ENCODE data around the gene HES6. TPM values are rescaled to one million over a fixed set of nuclear protein-coding genes. Genes with fewer than 3 reads are reported as not detected.

Gene HES6
- total RNA-seq, 2 experiments from 2014 or later, result 1.8 to 4.0 TPM

GRCh38 chr2:238261718-238262375 lies 22.0 kb upstream of the HES6 start:
- Mint-ChIP-seq H3K4me3 (no peak overlapping the region), H3K27ac (no peak overlapping the region), H3K9me3 (ENCODE audit: low read depth) (no peaks in the 10 kb centered on the region), H3K36me3 (ENCODE audit: low read depth) (peaks cover 15% of the 10 kb centered on the region), H3K4me1 (peaks cover 3% of the 10 kb centered on the region), H3K27me3 (no peaks in the 10 kb centered on the region)
- DNase-seq (no peak), ATAC-seq (no peak)
- CTCF ChIA-PET, result interaction anchor here (0.7 to 1.3 kb wide), 2 partner anchors 18 to 24 kb away, joined by 3 read pairs; no protein-coding TSS in a partner anchor
- intact Hi-C loops (cut with DNase I, micrococcal nuclease), result loop anchor here (5.0 to 10.0 kb wide), 3 partner anchors 97 to 680 kb away; partner anchors contain the start of gene RAMP1 (in 1 of the 2)
- POLR2A ChIA-PET, result no interaction called here

- CTCF ChIA-PET, result no interaction called here
- DNase-seq (no peak), ATAC-seq (no peak)
- intact Hi-C loops (cut with DNase I, micrococcal nuclease), result loop anchor here (5.0 to 10.0 kb wide), 3 partner anchors 96 to 679 kb away; partner anchors contain the start of gene RAMP1 (in 1 of the 2)
- Mint-ChIP-seq H3K27me3 (no peaks in the 10 kb centered on the region), H3K4me1 (peaks cover 3% of the 10 kb centered on the region), H3K36me3 (ENCODE audit: low read depth) (peaks cover 17% of the 10 kb centered on the region), H3K9me3 (ENCODE audit: low read depth) (no peaks in the 10 kb centered on the region), H3K4me3 (no peak overlapping the region), H3K27ac (no peak overlapping the region)
- POLR2A ChIA-PET, result no interaction called here
These were observed 21.0 kb upstream of the HES6 start for GRCh38 chr2:238260883-238261282.

- ChIA-PET CTCF (interaction anchor here (0.6 kb wide), 2 partner anchors 702 to 915 kb away, joined by 3 to 4 read pairs; no protein-coding TSS in a partner anchor), POLR2A (no interaction called here)
- H3K4me3 Mint-ChIP-seq, result no peak overlapping the region
- intact Hi-C loops (cut with DNase I, micrococcal nuclease), result loop anchor here (5.0 to 10.0 kb wide), 3 partner anchors 95 to 677 kb away; partner anchors contain the start of gene RAMP1 (in 1 of the 2)
- no peak overlapping the region for H3K27ac Mint-ChIP-seq
- ATAC-seq, result no peak
- peak; percentile 26 for DNase-seq
- no peaks in the 10 kb centered on the region for H3K9me3 Mint-ChIP-seq (ENCODE audit: low read depth)
- H3K27me3 Mint-ChIP-seq, result no peaks in the 10 kb centered on the region
- peaks cover 26% of the 10 kb centered on the region for H3K36me3 Mint-ChIP-seq (ENCODE audit: low read depth)
- peaks cover 3% of the 10 kb centered on the region for H3K4me1 Mint-ChIP-seq
These were observed 19.5 kb upstream of the HES6 start for GRCh38 chr2:238259061-238260020.

- no peaks in the 10 kb centered on the region for H3K27me3 Mint-ChIP-seq
- no peaks in the 10 kb centered on the region for H3K9me3 Mint-ChIP-seq (ENCODE audit: low read depth)
- peaks cover 20% of the 10 kb centered on the region for H3K36me3 Mint-ChIP-seq (ENCODE audit: low read depth)
- CTCF ChIA-PET, result interaction anchor here (0.9 to 1.6 kb wide), 2 partner anchors 15 to 57 kb away, joined by 3 read pairs; no protein-coding TSS in a partner anchor
- DNase-seq (no peak), ATAC-seq (no peak)
- intact Hi-C loops (cut with DNase I, micrococcal nuclease), result no loop called here
- H3K27ac Mint-ChIP-seq, result no peak overlapping the region
- no peak overlapping the region for H3K4me3 Mint-ChIP-seq
- POLR2A ChIA-PET, result no interaction called here
- H3K4me1 Mint-ChIP-seq, result no peaks in the 10 kb centered on the region
These were observed 18.2 kb upstream of the HES6 start for GRCh38 chr2:238257786-238258700.

- Mint-ChIP-seq H3K36me3 (ENCODE audit: low read depth) (peaks cover 24% of the 10 kb centered on the region), H3K27me3 (no peaks in the 10 kb centered on the region), H3K4me1 (no peaks in the 10 kb centered on the region), H3K27ac (no peak overlapping the region), H3K4me3 (no peak overlapping the region), H3K9me3 (ENCODE audit: low read depth) (no peaks in the 10 kb centered on the region)
- ChIA-PET POLR2A (no interaction called here), CTCF (interaction anchor here (0.6 to 2.9 kb wide), 4 partner anchors 8 to 80 kb away, joined by 3 to 15 read pairs (median 3); no protein-coding TSS in a partner anchor)
- peak; percentile 87 for DNase-seq
- peak; percentile 98 for ATAC-seq
- intact Hi-C loops (cut with DNase I, micrococcal nuclease), result loop anchor here in 1 of 2 experiments (1.0 kb wide), 1 partner anchor 206 kb away; no protein-coding TSS in a partner anchor
These were observed 16.8 kb upstream of the HES6 start for GRCh38 chr2:238256594-238257104.

- Mint-ChIP-seq H3K4me3 (no peak overlapping the region), H3K27me3 (no peaks in the 10 kb centered on the region), H3K36me3 (ENCODE audit: low read depth) (peaks cover 27% of the 10 kb centered on the region), H3K9me3 (ENCODE audit: low read depth) (no peaks in the 10 kb centered on the region), H3K27ac (no peak overlapping the region), H3K4me1 (no peaks in the 10 kb centered on the region)
- DNase-seq, result no peak
- ChIA-PET CTCF (interaction anchor here (0.5 to 2.9 kb wide), 6 partner anchors 9 to 79 kb away, joined by 3 to 15 read pairs (median 3); no protein-coding TSS in a partner anchor), POLR2A (no interaction called here)
- intact Hi-C loops (cut with DNase I, micrococcal nuclease), result loop anchor here in 1 of 2 experiments (1.0 kb wide), 1 partner anchor 206 kb away; no protein-coding TSS in a partner anchor
- no peak for ATAC-seq
These were observed 16.3 kb upstream of the HES6 start for GRCh38 chr2:238256111-238256510.

- peaks cover 30% of the 10 kb centered on the region for H3K36me3 Mint-ChIP-seq (ENCODE audit: low read depth)
- H3K27ac Mint-ChIP-seq, result no peak overlapping the region
- H3K27me3 Mint-ChIP-seq, result no peaks in the 10 kb centered on the region
- H3K4me3 Mint-ChIP-seq, result no peak overlapping the region
- no peak for DNase-seq
- H3K9me3 Mint-ChIP-seq (ENCODE audit: low read depth), result no peaks in the 10 kb centered on the region
- intact Hi-C loops (cut with DNase I, micrococcal nuclease), result loop anchor here in 1 of 2 experiments (1.0 kb wide), 1 partner anchor 207 kb away; no protein-coding TSS in a partner anchor
- H3K4me1 Mint-ChIP-seq, result no peaks in the 10 kb centered on the region
- POLR2A ChIA-PET, result no interaction called here
- CTCF ChIA-PET, result interaction anchor here (0.7 to 2.9 kb wide), 3 partner anchors 9 to 79 kb away, joined by 3 to 15 read pairs (median 4); no protein-coding TSS in a partner anchor
- ATAC-seq, result no peak
These were observed 15.8 kb upstream of the HES6 start for GRCh38 chr2:238255636-238256035.

GRCh38 chr2:238255151-238255551 lies 15.3 kb upstream of the HES6 start:
- Mint-ChIP-seq H3K4me1 (no peaks in the 10 kb centered on the region), H3K36me3 (ENCODE audit: low read depth) (peaks cover 27% of the 10 kb centered on the region), H3K27ac (no peak overlapping the region), H3K4me3 (no peak overlapping the region), H3K9me3 (ENCODE audit: low read depth) (no peaks in the 10 kb centered on the region), H3K27me3 (no peaks in the 10 kb centered on the region)
- intact Hi-C loops (cut with DNase I, micrococcal nuclease), result no loop called here
- POLR2A ChIA-PET, result no interaction called here
- CTCF ChIA-PET, result interaction anchor here (1.3 to 2.9 kb wide), 3 partner anchors 8 to 59 kb away, joined by 4 to 15 read pairs (median 10); no protein-coding TSS in a partner anchor
- ATAC-seq, result no peak
- DNase-seq, result no peak

GRCh38 chr2:238254095-238254723 lies 14.4 kb upstream of the HES6 start:
- H3K4me1 Mint-ChIP-seq, result no peaks in the 10 kb centered on the region
- H3K36me3 Mint-ChIP-seq (ENCODE audit: low read depth), result peaks cover 22% of the 10 kb centered on the region
- CTCF ChIA-PET, result interaction anchor here (0.7 to 2.9 kb wide), 4 partner anchors 9 to 94 kb away, joined by 3 to 15 read pairs (median 7); no protein-coding TSS in a partner anchor
- ATAC-seq (no peak), DNase-seq (no peak)
- H3K27ac Mint-ChIP-seq, result no peak overlapping the region
- POLR2A ChIA-PET, result no interaction called here
- no peaks in the 10 kb centered on the region for H3K9me3 Mint-ChIP-seq (ENCODE audit: low read depth)
- no peak overlapping the region for H3K4me3 Mint-ChIP-seq
- no peaks in the 10 kb centered on the region for H3K27me3 Mint-ChIP-seq
- intact Hi-C loops (cut with DNase I, micrococcal nuclease), result no loop called here
